HepG2 (cell line): ENCODE measurements around the gene PAPSS2. TPM values are rescaled to one million over a fixed set of nuclear protein-coding genes. Genes with fewer than 3 reads are reported as not detected.

Experiments used
- ATAC-seq: fragments of 200-7000 bp; cut with Tn5 transposase; 3 replicates; pipeline ENCODE4 v1.9.1; 2020; ENCODE audit warnings: mild to moderate bottlenecking, moderate library complexity
- BruUV-seq: library from RNA; stranded (reverse); fragments of 400-500 nt; replicated peaks from 2 replicates; lab custom pipeline; 2021; lab: Mats Ljungman, UMichigan
- CTCF ChIA-PET: fragments of 300-600 bp; formaldehyde crosslinking; extraction: SDS; loops from one replicate; lab custom pipeline; 2021; ENCODE audit warnings: low total read pairs, inconsistent platforms, low intra/inter-chr PET ratio; lab: Yijun Ruan, JAX
- POLR2A ChIA-PET: fragments of 350-600 bp; sonication (Branson Sonifier 250); formaldehyde crosslinking; loops from one replicate; lab custom pipeline; 2020; ENCODE audit warnings: antibody characterized with exemption, inconsistent platforms; lab: Yijun Ruan, JAX
- DNase-seq: peaks from one replicate; pipeline ENCODE4 v3.0.0-alpha.2; 2015; ENCODE audit warnings: low spot score
- FAIRE-seq: peaks from 3 replicates; lab custom pipeline; 2011; peaks lifted over from hg19 to GRCh38; lab: Jason Lieb, UNC
- H2AFZ ChIP-seq: one replicate; pipeline ENCODE4 v1.6.1; 2011; ENCODE audit warnings: low read length, inconsistent platforms
- H3K27ac ChIP-seq: fragments of 300-600 bp; 3 replicates; pipeline ENCODE4 v1.8.0; 2011; ENCODE audit warnings: mixed run types, mild to moderate bottlenecking, mixed read lengths, low read length, inconsistent platforms; ENCODE audit not compliant: insufficient read depth; ENCODE audit errors: extremely low read length
- H3K27me3 ChIP-seq, 2 experiments: fragments of 200-600 bp in 1 of 2; 2 replicates in 1 of 2; 3 replicates in 1 of 2; pipeline versions ENCODE4 v1.6.0 to v1.8.0; 2011; ENCODE audit warnings: low read length in 2 of 2, mild to moderate bottlenecking in 2 of 2, moderate library complexity in 2 of 2, inconsistent platforms in 1 of 2; ENCODE audit not compliant: insufficient read depth in 2 of 2, control insufficient read depth in 1 of 2
- H3K36me3 ChIP-seq, 2 experiments: fragments of 200-600 bp in 1 of 2; replicated peaks in 1 of 2; 2 replicates in 1 of 2; 3 replicates in 1 of 2; pipeline versions ENCODE4 v1.5.1 to v1.8.0; 2011; ENCODE audit warnings: low read length in 2 of 2, inconsistent platforms in 1 of 2; ENCODE audit not compliant: insufficient read depth in 2 of 2, control insufficient read depth in 1 of 2
- H3K4me1 ChIP-seq: 2 replicates; pipeline ENCODE4 v1.5.1; 2012; ENCODE audit warnings: low read length, inconsistent platforms; ENCODE audit not compliant: insufficient read depth
- H3K4me2 ChIP-seq: 2 replicates; pipeline ENCODE4 v1.6.0; 2011; ENCODE audit warnings: low read depth, low read length, inconsistent platforms
- H3K4me3 ChIP-seq, 3 experiments: fragments of 200-600 bp in 1 of 3; sonication (generic), shearing (Covaris generic) in 1 of 3; replicated peaks in 1 of 3; 2 replicates each; pipeline ENCODE4 v1.5.1; 2011 to 2016; ENCODE audit warnings: low read length in 3 of 3, inconsistent platforms in 2 of 3, low read depth in 2 of 3, mild to moderate bottlenecking in 2 of 3, control low read depth in 1 of 3, mixed read lengths in 1 of 3; ENCODE audit not compliant: insufficient read depth in 1 of 3
- H3K79me2 ChIP-seq: one replicate; pipeline ENCODE4 v1.6.1; 2011; ENCODE audit warnings: low read length, inconsistent platforms; ENCODE audit not compliant: insufficient read depth
- H3K9ac ChIP-seq: 2 replicates; pipeline ENCODE4 v1.6.0; 2011; ENCODE audit warnings: mild to moderate bottlenecking, low read depth, low read length, inconsistent platforms; ENCODE audit not compliant: insufficient read depth
- H3K9me3 ChIP-seq: 2 replicates; pipeline ENCODE4 v1.5.1; 2012; ENCODE audit warnings: mild to moderate bottlenecking, low read length
- H4K20me1 ChIP-seq: 2 replicates; pipeline ENCODE4 v1.6.0; 2011; ENCODE audit warnings: inconsistent platforms, mild to moderate bottlenecking, low read length, moderate library complexity; ENCODE audit not compliant: insufficient read depth
- CHCHD3 ChIP-seq: sonication (generic); formaldehyde crosslinking; IDR thresholded peaks from 2 replicates; pipeline ENCODE4 v1.8.0; 2022; ENCODE audit warnings: mild to moderate bottlenecking, missing genetic modification reagents, moderate library complexity
- DNMT3B ChIP-seq: conservative IDR thresholded peaks from 2 replicates; pipeline ENCODE4 v1.6.1; 2016; ENCODE audit warnings: missing biosample characterization, control low read depth
- HIVEP1 ChIP-seq: sonication (generic); formaldehyde crosslinking; IDR thresholded peaks from 2 replicates; pipeline ENCODE4 v1.4.0; 2020; ENCODE audit warnings: mild to moderate bottlenecking, missing genetic modification reagents
- MEF2D ChIP-seq: sonication (generic); formaldehyde crosslinking; IDR thresholded peaks from 2 replicates; pipeline ENCODE4 v1.5.1; 2020; ENCODE audit warnings: mild to moderate bottlenecking, missing genetic modification reagents
- PBX3 ChIP-seq: sonication (generic); formaldehyde crosslinking; IDR thresholded peaks from 2 replicates; pipeline ENCODE4 v1.8.1; 2023; ENCODE audit warnings: missing genetic modification reagents, inconsistent platforms, borderline replicate concordance
- RNF2 ChIP-seq: fragments of 450-650 bp; conservative IDR thresholded peaks from 2 replicates; pipeline ENCODE4 v1.6.1; 2016; ENCODE audit warnings: low read depth
- UBTF ChIP-seq: sonication (generic); formaldehyde crosslinking; IDR thresholded peaks from 2 replicates; pipeline ENCODE4 v1.4.0; 2020; ENCODE audit warnings: mild to moderate bottlenecking, missing genetic modification reagents
- WIZ ChIP-seq: sonication (generic); formaldehyde crosslinking; IDR thresholded peaks from 2 replicates; pipeline ENCODE4 v1.5.1; 2020; ENCODE audit warnings: mild to moderate bottlenecking, missing genetic modification reagents
- ZBTB26 ChIP-seq: IDR thresholded peaks from 2 replicates; pipeline ENCODE4 v1.6.1; 2016; ENCODE audit warnings: missing compliant biosample characterization, missing genetic modification reagents, borderline replicate concordance
- ZBTB4 ChIP-seq: sonication (generic); formaldehyde crosslinking; IDR thresholded peaks from 2 replicates; pipeline ENCODE4 v1.4.0; 2020; ENCODE audit warnings: missing genetic modification reagents, mild to moderate bottlenecking, borderline replicate concordance
- WGBS: methylation state at CpG from one replicate; pipeline ENCODE4 v1.1.6; 2017; ENCODE audit warnings: low lambda C conversion rate; 5-methylcytosine and 5-hydroxymethylcytosine counted together
- in situ Hi-C: cut with HindIII; loops from 2 replicates; pipeline ENCODE4 v1.10.0; 2017; ENCODE audit warnings: low pct_unique_long_range_greater_than_20kb; ENCODE audit not compliant: extremely low pct_ligation_motif_present
- intact Hi-C: fragments of 100-400 bp; cut with micrococcal nuclease; formaldehyde crosslinking; loops from one replicate; pipeline ENCODE4 v1.10.0; 2022; ENCODE audit not compliant: unreplicated experiment
- polyA plus RNA-seq, 8 experiments: library from polyadenylated mRNA; depleted of rRNA in 3 of 8; stranded (reverse) in 7 of 8; unstranded in 1 of 8; fragments of >200 nt; fragmentation: Illumina TruSeq in 4 of 8; extraction: Trizol in 4 of 8; gene quantifications; 2 replicates each; pipeline versions ENCODE4 v1.2.1 to v1.2.3, GENCODE V29; 2011 to 2016; ENCODE audit warnings: low read depth in 4 of 8, missing spikeins in 1 of 8, mixed read lengths in 1 of 8; ENCODE audit not compliant: insufficient read depth in 1 of 8
- total RNA-seq, 5 experiments: library from RNA; depleted of rRNA; stranded (reverse); fragments of >200 nt; fragmentation: Illumina TruSeq; extraction: Trizol; gene quantifications; 2 replicates each; pipeline ENCODE4 v1.2.3, GENCODE V29; 2016; ENCODE audit warnings: low read depth in 1 of 5
- TF ChIP-seq, protein P1 (sequence below): sonication (generic); IDR thresholded peaks from 2 replicates; pipeline ENCODE4 v1.6.1; 2016; ENCODE audit warnings: low read depth, borderline replicate concordance
- TF ChIP-seq, protein P2 (sequence below): IDR thresholded peaks from 2 replicates; pipeline ENCODE4 v1.6.1; 2016; ENCODE audit warnings: mild to moderate bottlenecking

The PAPSS2 gene
- total and polyA plus RNA-seq, 2 of the 13 experiments (the other 11 are each of a cell fraction or from before 2014, with no cell fraction given), result 0.11 to 0.12 TPM

GRCh38 chr10:87712913-87713616, 53.4 kb downstream of the PAPSS2 start:
- H3K79me2 ChIP-seq, result no peaks in the 10 kb centered on the region
- no peaks in the 10 kb centered on the region for H3K36me3 ChIP-seq
- H3K9me3 ChIP-seq, result no peaks in the 10 kb centered on the region
- FAIRE-seq, result no peak
- WGBS, result 45% methylated on average over 11 of the region's 11 CpGs
- H3K27ac ChIP-seq, result no peak overlapping the region
- H4K20me1 ChIP-seq, result no peaks in the 10 kb centered on the region
- no peak overlapping the region for H2AFZ ChIP-seq
- H3K4me1 ChIP-seq, result peaks cover 13% of the 10 kb centered on the region
- no peak for ATAC-seq
- ChIA-PET CTCF (no interaction called here), POLR2A (no interaction called here)
- H3K4me3 ChIP-seq, result no peak overlapping the region; a peak in 1 of 6 replicates
- in situ Hi-C loops (no loop called here), intact Hi-C loops (no loop called here)
- no peak overlapping the region for H3K9ac ChIP-seq
- H3K4me2 ChIP-seq, result no peak overlapping the region
- no peak for DNase-seq
- no TSS peak for BruUV-seq
- peaks cover 0 to 4% of the 10 kb centered on the region in 2 experiments; a peak in 1 of 5 replicates for H3K27me3 ChIP-seq
- no peak for TF ChIP-seq WIZ (CRISPR knock-in tag)
- TF ChIP-seq, protein P1, sequence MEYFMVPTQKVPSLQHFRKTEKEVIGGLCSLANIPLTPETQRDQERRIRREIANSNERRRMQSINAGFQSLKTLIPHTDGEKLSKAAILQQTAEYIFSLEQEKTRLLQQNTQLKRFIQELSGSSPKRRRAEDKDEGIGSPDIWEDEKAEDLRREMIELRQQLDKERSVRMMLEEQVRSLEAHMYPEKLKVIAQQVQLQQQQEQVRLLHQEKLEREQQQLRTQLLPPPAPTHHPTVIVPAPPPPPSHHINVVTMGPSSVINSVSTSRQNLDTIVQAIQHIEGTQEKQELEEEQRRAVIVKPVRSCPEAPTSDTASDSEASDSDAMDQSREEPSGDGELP, result no peak
- TF ChIP-seq PBX3 (CRISPR knock-in tag), result no peak
- TF ChIP-seq ZBTB4, result no peak
- no peak for TF ChIP-seq HIVEP1 (CRISPR knock-in tag)
- no peak for TF ChIP-seq RNF2
- TF ChIP-seq, protein P2, sequence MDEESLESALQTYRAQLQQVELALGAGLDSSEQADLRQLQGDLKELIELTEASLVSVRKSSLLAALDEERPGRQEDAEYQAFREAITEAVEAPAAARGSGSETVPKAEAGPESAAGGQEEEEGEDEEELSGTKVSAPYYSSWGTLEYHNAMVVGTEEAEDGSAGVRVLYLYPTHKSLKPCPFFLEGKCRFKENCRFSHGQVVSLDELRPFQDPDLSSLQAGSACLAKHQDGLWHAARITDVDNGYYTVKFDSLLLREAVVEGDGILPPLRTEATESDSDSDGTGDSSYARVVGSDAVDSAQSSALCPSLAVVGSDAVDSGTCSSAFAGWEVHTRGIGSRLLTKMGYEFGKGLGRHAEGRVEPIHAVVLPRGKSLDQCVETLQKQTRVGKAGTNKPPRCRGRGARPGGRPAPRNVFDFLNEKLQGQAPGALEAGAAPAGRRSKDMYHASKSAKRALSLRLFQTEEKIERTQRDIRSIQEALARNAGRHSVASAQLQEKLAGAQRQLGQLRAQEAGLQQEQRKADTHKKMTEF, result no peak
- no peak for TF ChIP-seq UBTF
- TF ChIP-seq ZBTB26 (CRISPR knock-in tag), result no peak
- TF ChIP-seq CHCHD3, result no peak
- TF ChIP-seq DNMT3B (CRISPR knock-in tag), result no peak
- no peak for TF ChIP-seq MEF2D
